ENCODE data around the gene PTPN4. TPM values are rescaled to one million over a fixed set of nuclear protein-coding genes. Genes with fewer than 3 reads are reported as not detected.

The PTPN4 gene
- total and polyA plus RNA-seq, 2 of the 13 experiments (the other 11 are each of a cell fraction or from before 2014, with no cell fraction given) = 20.3 to 34.6 TPM

DNA sequence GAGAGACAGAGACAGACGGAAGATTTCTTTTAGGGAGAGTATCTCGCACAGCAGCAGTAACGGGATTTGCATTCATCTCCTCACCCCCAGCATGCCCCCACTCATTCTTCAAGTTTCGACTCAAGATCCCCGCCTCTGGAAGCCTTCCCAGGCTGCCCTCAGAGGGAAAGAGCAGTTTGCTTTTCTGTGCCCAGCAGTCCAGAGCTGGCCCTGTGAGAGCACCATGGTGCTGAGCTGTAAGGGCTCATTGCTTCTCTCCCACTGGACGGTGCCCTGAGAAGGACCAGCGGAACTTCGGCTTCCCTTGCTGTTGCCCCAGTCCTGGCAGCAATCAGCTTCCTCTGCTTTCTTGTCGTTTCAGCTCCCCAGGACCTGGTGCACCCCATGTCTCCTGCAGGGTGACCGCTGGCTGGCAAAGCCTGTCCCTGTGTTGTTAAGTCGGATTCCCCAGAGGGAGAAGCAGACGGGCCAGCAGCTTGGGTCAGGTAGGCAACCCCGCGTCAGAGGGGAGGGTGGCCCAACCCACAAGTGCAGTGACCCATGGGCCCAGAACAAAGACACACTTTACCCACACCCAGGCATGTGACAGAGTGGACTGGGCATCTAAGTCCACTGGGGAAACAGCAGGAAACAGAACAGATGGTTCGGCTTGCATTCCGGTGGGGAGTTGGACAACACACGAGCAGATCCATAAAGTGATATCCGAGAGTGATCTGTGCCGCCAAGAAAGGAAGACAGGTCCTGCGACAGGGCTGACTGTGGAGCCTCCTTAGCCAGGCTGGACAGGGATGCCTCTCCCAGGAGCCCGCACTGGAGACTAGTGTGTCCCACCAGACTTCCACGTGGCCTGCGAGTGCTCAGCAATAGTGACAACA, 44.1 kb upstream of the PTPN4 start (continued):
- no peak for TF ChIP-seq ZNF282 (IDR thresholded peaks at IDR 0.05; ENCODE audit: partially characterized antibody)
- no peak for TF ChIP-seq SP4 (CRISPR knock-in tag; IDR thresholded peaks at IDR 0.05)
- TF ChIP-seq ZSCAN12 (CRISPR knock-in tag; IDR thresholded peaks at IDR 0.05) = no peak
- no peak for TF ChIP-seq HOXA9 (CRISPR knock-in tag; IDR thresholded peaks at IDR 0.05; ENCODE audit: borderline replicate concordance)
- peak; percentile 9; the same call in 1 of the 2 replicates for TF ChIP-seq ZNF501 (CRISPR knock-in tag; IDR thresholded peaks at IDR 0.05)
- no peak for TF ChIP-seq DR1 (CRISPR knock-in tag; IDR thresholded peaks at IDR 0.05)
- TF ChIP-seq ZNF597 (CRISPR knock-in tag; IDR thresholded peaks at IDR 0.05) = no peak
- TF ChIP-seq, protein P1, sequence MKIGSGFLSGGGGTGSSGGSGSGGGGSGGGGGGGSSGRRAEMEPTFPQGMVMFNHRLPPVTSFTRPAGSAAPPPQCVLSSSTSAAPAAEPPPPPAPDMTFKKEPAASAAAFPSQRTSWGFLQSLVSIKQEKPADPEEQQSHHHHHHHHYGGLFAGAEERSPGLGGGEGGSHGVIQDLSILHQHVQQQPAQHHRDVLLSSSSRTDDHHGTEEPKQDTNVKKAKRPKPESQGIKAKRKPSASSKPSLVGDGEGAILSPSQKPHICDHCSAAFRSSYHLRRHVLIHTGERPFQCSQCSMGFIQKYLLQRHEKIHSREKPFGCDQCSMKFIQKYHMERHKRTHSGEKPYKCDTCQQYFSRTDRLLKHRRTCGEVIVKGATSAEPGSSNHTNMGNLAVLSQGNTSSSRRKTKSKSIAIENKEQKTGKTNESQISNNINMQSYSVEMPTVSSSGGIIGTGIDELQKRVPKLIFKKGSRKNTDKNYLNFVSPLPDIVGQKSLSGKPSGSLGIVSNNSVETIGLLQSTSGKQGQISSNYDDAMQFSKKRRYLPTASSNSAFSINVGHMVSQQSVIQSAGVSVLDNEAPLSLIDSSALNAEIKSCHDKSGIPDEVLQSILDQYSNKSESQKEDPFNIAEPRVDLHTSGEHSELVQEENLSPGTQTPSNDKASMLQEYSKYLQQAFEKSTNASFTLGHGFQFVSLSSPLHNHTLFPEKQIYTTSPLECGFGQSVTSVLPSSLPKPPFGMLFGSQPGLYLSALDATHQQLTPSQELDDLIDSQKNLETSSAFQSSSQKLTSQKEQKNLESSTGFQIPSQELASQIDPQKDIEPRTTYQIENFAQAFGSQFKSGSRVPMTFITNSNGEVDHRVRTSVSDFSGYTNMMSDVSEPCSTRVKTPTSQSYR (CRISPR knock-in tag; IDR thresholded peaks at IDR 0.05; ENCODE audit: borderline replicate concordance) = no peak
- no peak for TF ChIP-seq RFXANK (CRISPR knock-in tag; IDR thresholded peaks at IDR 0.05)
- TF ChIP-seq, protein P2, sequence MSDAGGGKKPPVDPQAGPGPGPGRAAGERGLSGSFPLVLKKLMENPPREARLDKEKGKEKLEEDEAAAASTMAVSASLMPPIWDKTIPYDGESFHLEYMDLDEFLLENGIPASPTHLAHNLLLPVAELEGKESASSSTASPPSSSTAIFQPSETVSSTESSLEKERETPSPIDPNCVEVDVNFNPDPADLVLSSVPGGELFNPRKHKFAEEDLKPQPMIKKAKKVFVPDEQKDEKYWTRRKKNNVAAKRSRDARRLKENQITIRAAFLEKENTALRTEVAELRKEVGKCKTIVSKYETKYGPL (CRISPR knock-in tag; IDR thresholded peaks at IDR 0.05) = no peak
- no peak for TF ChIP-seq AGO2 (optimal IDR thresholded peaks at IDR 0.05; ENCODE audit: low read depth, low read length)
- TF ChIP-seq NR1H2 (CRISPR knock-in tag; IDR thresholded peaks at IDR 0.05; ENCODE audit: borderline replicate concordance, low read depth) = no peak
- TF ChIP-seq MLLT10 (CRISPR knock-in tag; IDR thresholded peaks at IDR 0.05) = no peak
- TF ChIP-seq NFRKB (IDR thresholded peaks at IDR 0.05) = no peak
- no peak for TF ChIP-seq ZNF777 (CRISPR knock-in tag; IDR thresholded peaks at IDR 0.05)
- no peak for TF ChIP-seq CREBL2 (CRISPR knock-in tag; IDR thresholded peaks at IDR 0.05; ENCODE audit: borderline replicate concordance)
- no peak for TF ChIP-seq FIP1L1 (IDR thresholded peaks at IDR 0.05; ENCODE audit: borderline replicate concordance, insufficient read depth, low read depth, low read length)
- TF ChIP-seq ZNF746 (CRISPR knock-in tag; IDR thresholded peaks at IDR 0.05) = no peak
- TF ChIP-seq FLYWCH1 (CRISPR knock-in tag; IDR thresholded peaks at IDR 0.05) = no peak
- TF ChIP-seq, protein P3, sequence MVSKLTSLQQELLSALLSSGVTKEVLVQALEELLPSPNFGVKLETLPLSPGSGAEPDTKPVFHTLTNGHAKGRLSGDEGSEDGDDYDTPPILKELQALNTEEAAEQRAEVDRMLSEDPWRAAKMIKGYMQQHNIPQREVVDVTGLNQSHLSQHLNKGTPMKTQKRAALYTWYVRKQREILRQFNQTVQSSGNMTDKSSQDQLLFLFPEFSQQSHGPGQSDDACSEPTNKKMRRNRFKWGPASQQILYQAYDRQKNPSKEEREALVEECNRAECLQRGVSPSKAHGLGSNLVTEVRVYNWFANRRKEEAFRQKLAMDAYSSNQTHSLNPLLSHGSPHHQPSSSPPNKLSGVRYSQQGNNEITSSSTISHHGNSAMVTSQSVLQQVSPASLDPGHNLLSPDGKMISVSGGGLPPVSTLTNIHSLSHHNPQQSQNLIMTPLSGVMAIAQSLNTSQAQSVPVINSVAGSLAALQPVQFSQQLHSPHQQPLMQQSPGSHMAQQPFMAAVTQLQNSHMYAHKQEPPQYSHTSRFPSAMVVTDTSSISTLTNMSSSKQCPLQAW (CRISPR knock-in tag; IDR thresholded peaks at IDR 0.05) = no peak
- TF ChIP-seq KDM5B (CRISPR knock-in tag; IDR thresholded peaks at IDR 0.05; ENCODE audit: borderline replicate concordance) = peak; percentile 71; the same call in 1 of the 2 replicates
- no peak for TF ChIP-seq TBP (CRISPR knock-in tag; IDR thresholded peaks at IDR 0.05)

Data from HepG2 (cell line).